GM23338 (cell line): Measurements from ENCODE around the gene TPPP3.

Experiments
- CTCF ChIP-seq, 2 experiments: fragments of 200-600 bp in 1 of 2; sonication (generic) in 1 of 2; conservative IDR thresholded peaks; 2 replicates each; pipeline versions ENCODE4 v1.5.1 to v1.6.1; 2016 to 2017; ENCODE audit warnings: antibody characterized with exemption in 2 of 2, low read depth in 2 of 2, mild to moderate bottlenecking in 2 of 2, moderate library complexity in 1 of 2
- EZH2 ChIP-seq: fragments of 200-600 bp; sonication (generic); IDR thresholded peaks from one replicate; pipeline ENCODE4 v1.8.0; 2017; ENCODE audit warnings: antibody characterized with exemption, mild to moderate bottlenecking, low read depth; ENCODE audit not compliant: unreplicated experiment
- JUNB ChIP-seq: IDR thresholded peaks from one replicate; pipeline ENCODE4 v1.6.1; 2016; ENCODE audit warnings: antibody characterized with exemption; ENCODE audit not compliant: unreplicated experiment
- POLR2AphosphoS5 ChIP-seq: IDR thresholded peaks from 2 replicates; pipeline ENCODE4 v1.6.1; 2016; ENCODE audit warnings: antibody characterized with exemption, low read depth
- REST ChIP-seq: IDR thresholded peaks from one replicate; pipeline ENCODE4 v1.6.1; 2018; ENCODE audit warnings: antibody characterized with exemption; ENCODE audit not compliant: unreplicated experiment

DNA sequence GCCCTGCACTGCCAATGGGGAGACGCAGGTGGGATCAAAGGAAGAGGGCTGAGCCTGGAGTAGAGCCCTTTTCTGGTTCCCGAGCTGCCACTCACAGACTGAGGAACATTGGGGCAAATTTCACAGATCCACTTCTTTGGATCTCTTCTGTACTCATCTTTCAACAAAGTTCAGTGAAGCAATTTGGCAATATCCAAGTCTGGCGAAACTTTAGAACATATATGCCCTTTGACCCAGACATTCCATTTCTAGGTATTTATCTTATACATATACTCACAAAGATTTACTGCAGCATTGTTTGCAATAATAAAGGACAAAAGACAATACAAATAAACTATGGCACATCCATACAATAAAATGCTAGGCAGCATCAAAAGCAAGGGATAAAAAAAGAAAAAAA lies 18.0 kb upstream of the TPPP3 start:
- no peak for TF ChIP-seq JUNB
- TF ChIP-seq POLR2AphosphoS5 = no peak
- no peak for TF ChIP-seq CTCF (conservative IDR thresholded peaks at IDR 0.05; ENCODE audit: low read depth in 2 of 2)
- no peak for TF ChIP-seq EZH2
- no peak for TF ChIP-seq REST
